Smooth muscle cell (in vitro differentiated cells): ENCODE data around the gene E2F3. TPM values are rescaled to one million over a fixed set of nuclear protein-coding genes. Genes with fewer than 3 reads are reported as not detected.

Source experiments
- DNase-seq: peaks from one replicate; lab custom pipeline; 2025; ENCODE audit not compliant: unreplicated experiment; lab: John Stamatoyannopoulos, UW
- H2AFZ ChIP-seq: fragments of 200-600 bp; sonication (generic); 2 replicates; pipeline ENCODE4 v1.6.0; 2016; ENCODE audit warnings: antibody characterized with exemption, low read depth, mild to moderate bottlenecking
- H3F3A ChIP-seq: fragments of 200-600 bp; sonication (generic); 2 replicates; pipeline ENCODE4 v1.6.0; 2017; ENCODE audit warnings: antibody characterized with exemption, low read depth
- H3K27ac ChIP-seq: fragments of 200-600 bp; sonication (generic); 2 replicates; pipeline ENCODE4 v1.5.1; 2016; ENCODE audit warnings: low read depth, mild to moderate bottlenecking
- H3K27me3 ChIP-seq: fragments of 200-600 bp; sonication (generic); 2 replicates; pipeline ENCODE4 v1.6.1; 2016; ENCODE audit warnings: low read depth, mild to moderate bottlenecking
- H3K36me3 ChIP-seq: fragments of 200-600 bp; sonication (generic); 2 replicates; pipeline ENCODE4 v1.5.1; 2016; ENCODE audit warnings: low read depth
- H3K4me1 ChIP-seq: fragments of 200-600 bp; sonication (generic); 2 replicates; pipeline ENCODE4 v1.5.1; 2016; ENCODE audit warnings: low read depth
- H3K4me2 ChIP-seq: fragments of 200-600 bp; sonication (generic); 2 replicates; pipeline ENCODE4 v1.6.0; 2016; ENCODE audit warnings: mild to moderate bottlenecking
- H3K4me3 ChIP-seq: fragments of 200-600 bp; sonication (generic); 2 replicates; pipeline ENCODE4 v1.5.1; 2016; ENCODE audit warnings: mild to moderate bottlenecking
- H3K79me2 ChIP-seq: fragments of 200-600 bp; sonication (generic); 2 replicates; pipeline ENCODE4 v1.6.0; 2016; ENCODE audit warnings: low read depth, mild to moderate bottlenecking
- H3K9ac ChIP-seq: fragments of 200-600 bp; sonication (generic); 2 replicates; pipeline ENCODE4 v1.6.0; 2016; ENCODE audit warnings: low read depth
- H3K9me3 ChIP-seq: fragments of 200-600 bp; sonication (generic); replicated peaks from 2 replicates; pipeline ENCODE4 v1.5.1; 2016; ENCODE audit warnings: low read depth
- H4K20me1 ChIP-seq: fragments of 200-600 bp; sonication (generic); 2 replicates; pipeline ENCODE4 v1.6.0; 2016; ENCODE audit warnings: low read depth
- CTCF ChIP-seq: fragments of 200-600 bp; sonication (generic); IDR thresholded peaks from 2 replicates; pipeline ENCODE4 v1.5.1; 2017; ENCODE audit warnings: borderline replicate concordance, mild to moderate bottlenecking, antibody characterized with exemption; ENCODE audit not compliant: insufficient read depth, poor library complexity, severe bottlenecking
- WGBS: methylation state at CpG from one replicate; pipeline ENCODE4 v1.1.7; 2016; ENCODE audit warnings: low lambda C conversion rate; 5-methylcytosine and 5-hydroxymethylcytosine counted together
- polyA plus RNA-seq: library from polyadenylated mRNA; unstranded; fragments of >200 nt; fragmentation: Nextera tagmentation; extraction: Ambion mirVana; gene quantifications from 2 replicates; pipeline ENCODE4 v1.2.1, GENCODE V29; 2016
- total RNA-seq: library from RNA; depleted of rRNA; stranded (reverse); fragments of >200 nt; gene quantifications from 2 replicates; pipeline ENCODE4 v1.2.3, GENCODE V29; 2014

Gene E2F3
- total and polyA plus RNA-seq, 2 experiments from 2014 or later: 7.9 to 12.6 TPM

DNA sequence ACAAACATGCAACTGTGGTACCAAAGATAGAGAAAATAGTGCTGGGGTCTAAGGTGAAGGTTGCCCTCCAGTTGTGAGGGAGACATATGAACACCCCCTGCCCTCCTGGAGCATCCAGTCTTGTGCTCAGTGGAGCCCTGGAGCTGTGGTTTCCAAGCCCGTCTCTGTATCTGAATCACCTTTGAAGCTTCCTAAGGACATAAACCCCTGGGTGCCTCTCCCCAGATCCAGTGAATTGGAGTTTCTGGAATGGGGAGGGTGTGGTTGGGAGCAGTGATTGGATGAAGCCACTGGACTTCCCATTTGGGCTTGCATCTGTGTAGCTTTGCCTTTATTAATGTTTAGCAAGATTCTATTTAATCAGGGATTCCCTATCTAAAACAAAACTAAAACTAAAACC lies 22.4 kb upstream of the E2F3 start:
- Histone ChIP-seq H2AFZ (no peak overlapping the region), H3K9ac (no peak overlapping the region), H3K4me2 (peak overlapping the region; percentile 52), H3K27me3 (no peaks in the 10 kb centered on the region), H3K36me3 (no peaks in the 10 kb centered on the region), H4K20me1 (no peaks in the 10 kb centered on the region), H3K9me3 (no peaks in the 10 kb centered on the region), H3K27ac (peak overlapping the region; percentile 28), H3K79me2 (no peaks in the 10 kb centered on the region), H3K4me1 (no peaks in the 10 kb centered on the region), H3K4me3 (no peak overlapping the region), H3F3A (peaks cover 6% of the 10 kb centered on the region)
- WGBS: 56% methylated on average over 1 of the region's 1 CpG
- DNase-seq: no peak
- no peak for TF ChIP-seq CTCF

DNA sequence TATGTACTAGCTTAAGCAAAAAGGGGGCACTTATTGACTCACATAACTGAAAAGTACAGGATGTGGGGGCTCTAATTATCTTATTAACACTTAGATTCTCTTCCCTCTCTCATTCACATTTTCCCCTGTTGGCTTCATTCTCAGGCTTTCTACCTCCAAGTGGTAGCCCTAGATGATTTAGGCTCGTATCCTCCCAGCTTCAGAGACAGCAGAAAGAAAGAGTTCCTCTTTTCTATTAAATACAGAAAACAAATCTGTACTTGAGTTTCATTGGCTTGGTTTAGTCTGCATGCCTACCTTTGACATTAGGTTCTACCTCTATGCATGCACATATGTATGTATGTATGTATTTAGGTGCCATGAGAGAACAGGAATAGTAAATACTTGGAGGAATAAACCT lies 15.5 kb upstream of the E2F3 start:
- Histone ChIP-seq H4K20me1 (no peaks in the 10 kb centered on the region), H3K9me3 (no peaks in the 10 kb centered on the region), H3K4me2 (no peak overlapping the region), H3K36me3 (no peaks in the 10 kb centered on the region), H3F3A (no peaks in the 10 kb centered on the region), H3K27me3 (no peaks in the 10 kb centered on the region), H3K4me3 (no peak overlapping the region), H3K9ac (no peak overlapping the region), H2AFZ (no peak overlapping the region), H3K79me2 (no peaks in the 10 kb centered on the region), H3K27ac (no peak overlapping the region), H3K4me1 (no peaks in the 10 kb centered on the region)
- no peak for TF ChIP-seq CTCF
- no peak for DNase-seq
- 89% methylated on average over 1 of the region's 1 CpG for WGBS

DNA sequence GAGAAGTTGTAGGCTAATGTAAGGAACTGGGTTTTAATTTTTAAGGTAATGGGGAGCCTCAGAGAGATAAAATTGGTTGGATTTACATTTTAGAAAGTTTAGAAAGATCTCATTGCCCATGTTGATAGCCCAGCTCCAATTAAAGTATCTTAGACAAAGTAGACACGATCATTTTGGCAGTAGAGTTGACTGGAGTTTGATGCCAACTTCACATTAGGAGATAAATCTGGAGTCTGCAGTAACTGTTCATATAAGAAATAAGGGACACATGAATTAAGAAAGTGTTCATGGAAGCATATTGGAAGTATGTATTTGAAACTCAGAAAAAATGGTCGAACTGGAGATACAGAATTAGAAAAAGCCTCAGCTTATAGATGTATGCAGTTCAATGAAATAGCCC lies 12.6 kb upstream of the E2F3 start:
- no peak overlapping the region for H3K9ac ChIP-seq
- H3K4me2 ChIP-seq: no peak overlapping the region
- DNase-seq: no peak
- no peaks in the 10 kb centered on the region for H3K4me1 ChIP-seq
- H2AFZ ChIP-seq: no peak overlapping the region
- 95% methylated on average over 2 of the region's 2 CpGs for WGBS
- H3K79me2 ChIP-seq: no peaks in the 10 kb centered on the region
- no peaks in the 10 kb centered on the region for H3K9me3 ChIP-seq
- TF ChIP-seq CTCF: no peak
- no peaks in the 10 kb centered on the region for H3K27me3 ChIP-seq
- no peaks in the 10 kb centered on the region for H3K36me3 ChIP-seq
- H3K27ac ChIP-seq: no peak overlapping the region
- no peak overlapping the region for H3K4me3 ChIP-seq
- H4K20me1 ChIP-seq: no peaks in the 10 kb centered on the region
- H3F3A ChIP-seq: no peaks in the 10 kb centered on the region

DNA sequence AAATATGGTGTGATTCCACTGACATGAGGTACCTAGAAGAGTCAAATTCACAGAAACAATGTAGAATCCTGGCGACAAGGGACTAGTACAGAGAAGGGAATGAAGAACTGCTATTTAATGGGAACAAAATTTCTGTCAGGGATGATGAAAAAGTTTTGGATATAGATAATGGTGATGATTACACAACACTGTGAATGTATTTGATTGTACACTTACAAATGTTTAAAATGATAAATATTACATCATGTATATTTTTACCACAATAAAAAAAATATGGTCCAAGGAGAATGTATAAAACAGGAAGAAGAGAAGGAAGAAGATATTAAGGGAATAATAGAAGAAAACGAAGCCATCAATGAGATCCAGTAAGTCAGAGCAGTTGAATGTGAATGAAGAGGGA lies 8.4 kb upstream of the E2F3 start:
- Histone ChIP-seq H3K27me3 (peaks cover 5% of the 10 kb centered on the region), H3K4me1 (no peaks in the 10 kb centered on the region), H3K79me2 (no peaks in the 10 kb centered on the region), H3K36me3 (no peaks in the 10 kb centered on the region), H3F3A (no peaks in the 10 kb centered on the region), H3K9ac (no peak overlapping the region), H3K9me3 (no peaks in the 10 kb centered on the region), H3K4me2 (no peak overlapping the region), H2AFZ (no peak overlapping the region), H3K27ac (no peak overlapping the region), H3K4me3 (no peak overlapping the region), H4K20me1 (no peaks in the 10 kb centered on the region)
- TF ChIP-seq CTCF: no peak
- no peak for DNase-seq
- 91% methylated on average over 2 of the region's 2 CpGs for WGBS
